ENCODE measurements around the gene TP53RK.

Gene TP53RK

GRCh38 chr20:46683939-46684750, 5.1 kb downstream of the TP53RK start:
- H3K27me3 ChIP-seq (ENCODE audit: insufficient read depth, poor library complexity, severe bottlenecking) = no peaks in the 10 kb centered on the region
- DNase-seq (ENCODE audit: low spot score) (peak; percentile 93), ATAC-seq (ENCODE audit: low read depth) (peak; percentile 89)
- no peaks in the 10 kb centered on the region for H3K9me3 ChIP-seq (ENCODE audit: severe bottlenecking)
- H3K36me3 ChIP-seq (ENCODE audit: low read depth) = peaks cover 45% of the 10 kb centered on the region
- TF ChIP-seq, protein P1, sequence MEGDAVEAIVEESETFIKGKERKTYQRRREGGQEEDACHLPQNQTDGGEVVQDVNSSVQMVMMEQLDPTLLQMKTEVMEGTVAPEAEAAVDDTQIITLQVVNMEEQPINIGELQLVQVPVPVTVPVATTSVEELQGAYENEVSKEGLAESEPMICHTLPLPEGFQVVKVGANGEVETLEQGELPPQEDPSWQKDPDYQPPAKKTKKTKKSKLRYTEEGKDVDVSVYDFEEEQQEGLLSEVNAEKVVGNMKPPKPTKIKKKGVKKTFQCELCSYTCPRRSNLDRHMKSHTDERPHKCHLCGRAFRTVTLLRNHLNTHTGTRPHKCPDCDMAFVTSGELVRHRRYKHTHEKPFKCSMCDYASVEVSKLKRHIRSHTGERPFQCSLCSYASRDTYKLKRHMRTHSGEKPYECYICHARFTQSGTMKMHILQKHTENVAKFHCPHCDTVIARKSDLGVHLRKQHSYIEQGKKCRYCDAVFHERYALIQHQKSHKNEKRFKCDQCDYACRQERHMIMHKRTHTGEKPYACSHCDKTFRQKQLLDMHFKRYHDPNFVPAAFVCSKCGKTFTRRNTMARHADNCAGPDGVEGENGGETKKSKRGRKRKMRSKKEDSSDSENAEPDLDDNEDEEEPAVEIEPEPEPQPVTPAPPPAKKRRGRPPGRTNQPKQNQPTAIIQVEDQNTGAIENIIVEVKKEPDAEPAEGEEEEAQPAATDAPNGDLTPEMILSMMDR (IDR thresholded peaks at IDR 0.05; ENCODE audit: poor library complexity, severe bottlenecking) = no peak
- H3K4me3 ChIP-seq (ENCODE audit: severe bottlenecking) = peak overlapping the region; percentile 43
- H3K4me1 ChIP-seq (ENCODE audit: insufficient read depth, poor library complexity, severe bottlenecking) = peaks cover 23% of the 10 kb centered on the region
- H3K27ac ChIP-seq (ENCODE audit: poor library complexity, severe bottlenecking) = peak overlapping the region; percentile 61

DNA sequence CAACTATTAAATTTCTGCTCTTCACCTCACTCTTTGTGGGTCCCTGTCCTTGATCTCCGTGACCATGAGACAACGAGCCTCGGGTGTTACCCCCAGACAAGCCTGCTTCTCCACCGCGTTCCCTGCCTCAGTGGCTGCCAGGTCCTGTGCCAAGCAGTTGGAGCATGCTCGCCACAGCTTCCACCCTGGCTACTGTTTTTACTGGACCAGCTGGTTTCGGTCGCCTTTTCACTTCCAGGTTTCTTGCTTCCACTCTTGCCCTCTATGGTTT, 5.6 kb downstream of the TP53RK start:
- no peaks in the 10 kb centered on the region for H3K27me3 ChIP-seq (ENCODE audit: insufficient read depth, poor library complexity, severe bottlenecking)
- H3K36me3 ChIP-seq (ENCODE audit: low read depth) = peaks cover 45% of the 10 kb centered on the region
- peak overlapping the region; percentile 43 for H3K4me3 ChIP-seq (ENCODE audit: severe bottlenecking)
- H3K9me3 ChIP-seq (ENCODE audit: severe bottlenecking) = no peaks in the 10 kb centered on the region
- DNase-seq (ENCODE audit: low spot score) = no peak
- peaks cover 23% of the 10 kb centered on the region for H3K4me1 ChIP-seq (ENCODE audit: insufficient read depth, poor library complexity, severe bottlenecking)
- TF ChIP-seq, protein P1 (IDR thresholded peaks at IDR 0.05; ENCODE audit: poor library complexity, severe bottlenecking) = no peak
- peak overlapping the region; percentile 61 for H3K27ac ChIP-seq (ENCODE audit: poor library complexity, severe bottlenecking)
- ATAC-seq (ENCODE audit: low read depth) = peak; percentile 28

- H3K36me3 ChIP-seq (ENCODE audit: low read depth) = peaks cover 45% of the 10 kb centered on the region
- H3K9me3 ChIP-seq (ENCODE audit: severe bottlenecking) = no peaks in the 10 kb centered on the region
- no peak for DNase-seq (ENCODE audit: low spot score)
- H3K4me3 ChIP-seq (ENCODE audit: severe bottlenecking) = peak overlapping the region; percentile 43
- no peak; the same call in 2 of the 3 replicates for ATAC-seq (ENCODE audit: low read depth)
- TF ChIP-seq, protein P1 (IDR thresholded peaks at IDR 0.05; ENCODE audit: poor library complexity, severe bottlenecking) = no peak
- H3K27ac ChIP-seq (ENCODE audit: poor library complexity, severe bottlenecking) = peak overlapping the region; percentile 61
- peaks cover 19% of the 10 kb centered on the region for H3K4me1 ChIP-seq (ENCODE audit: insufficient read depth, poor library complexity, severe bottlenecking)
- H3K27me3 ChIP-seq (ENCODE audit: insufficient read depth, poor library complexity, severe bottlenecking) = no peaks in the 10 kb centered on the region
These were observed 6.1 kb downstream of the TP53RK start for GRCh38 chr20:46683011-46683667.

GRCh38 chr20:46682063-46682821, 7.0 kb downstream of the TP53RK start:
- DNase-seq (ENCODE audit: low spot score) (no peak), ATAC-seq (ENCODE audit: low read depth) (no peak)
- Histone ChIP-seq H3K4me3 (ENCODE audit: severe bottlenecking) (no peak overlapping the region), H3K4me1 (ENCODE audit: insufficient read depth, poor library complexity, severe bottlenecking) (peaks cover 15% of the 10 kb centered on the region), H3K9me3 (ENCODE audit: severe bottlenecking) (no peaks in the 10 kb centered on the region), H3K27me3 (ENCODE audit: insufficient read depth, poor library complexity, severe bottlenecking) (no peaks in the 10 kb centered on the region), H3K36me3 (ENCODE audit: low read depth) (peaks cover 45% of the 10 kb centered on the region), H3K27ac (ENCODE audit: poor library complexity, severe bottlenecking) (no peak overlapping the region)
- TF ChIP-seq, protein P1 (IDR thresholded peaks at IDR 0.05; ENCODE audit: poor library complexity, severe bottlenecking) = no peak

Measured in RWPE2 (cell line).